Endothelial cell of umbilical vein (primary cell): ENCODE results near the gene ANKRD62. TPM values are rescaled to one million over a fixed set of nuclear protein-coding genes. Genes with fewer than 3 reads are reported as not detected.

Experiments used
- Bru-seq: library from RNA; stranded (reverse); fragments of 400-500 nt; gene quantifications from one replicate; lab custom pipeline; 2021; lab: Mats Ljungman, UMichigan
- BruChase-seq, 2 experiments: library from RNA; stranded (reverse); fragments of 400-500 nt; gene quantifications; one replicate each; lab custom pipeline; 2021; lab: Mats Ljungman, UMichigan
- BruUV-seq: library from RNA; stranded (reverse); fragments of 400-500 nt; replicated peaks from 2 replicates; lab custom pipeline; 2021; lab: Mats Ljungman, UMichigan
- CTCF ChIA-PET: fragments of 300-600, 350-600 bp; sonication (Branson Sonifier 250); formaldehyde crosslinking; loops from one replicate; lab custom pipeline; 2021; ENCODE audit warnings: antibody characterized with exemption, inconsistent platforms; lab: Charles Lee
- POLR2A ChIA-PET: fragments of 300-600, 350-600 bp; sonication (Branson Sonifier 250); formaldehyde crosslinking; loops from one replicate; lab custom pipeline; 2021; ENCODE audit warnings: antibody characterized with exemption, inconsistent platforms; lab: Charles Lee
- DNase-seq: peaks from one replicate; pipeline ENCODE4 v3.0.0-alpha.2; 2011; ENCODE audit warnings: low read depth, low spot score
- FAIRE-seq: peaks from 2 replicates; lab custom pipeline; 2011; peaks lifted over from hg19 to GRCh38; lab: Jason Lieb, UNC
- H2AFZ ChIP-seq: 2 replicates; pipeline ENCODE4 v1.6.0; 2012; ENCODE audit warnings: low read depth, low read length, control low read depth, inconsistent platforms
- H3K27ac ChIP-seq: 2 replicates; pipeline ENCODE4 v1.5.1; 2011; ENCODE audit warnings: low read depth, mild to moderate bottlenecking, control low read depth, low read length, moderate library complexity; ENCODE audit not compliant: insufficient read depth
- H3K27me3 ChIP-seq, 2 experiments: 2 replicates each; pipeline versions ENCODE4 v1.6.0 to v1.6.1; 2011; ENCODE audit warnings: low read length in 2 of 2, mixed read lengths in 1 of 2; ENCODE audit not compliant: control insufficient read depth in 2 of 2, insufficient read depth in 2 of 2
- H3K36me3 ChIP-seq, 2 experiments: 2 replicates in 1 of 2; 3 replicates in 1 of 2; pipeline ENCODE4 v1.5.1; 2011; ENCODE audit warnings: low read length in 2 of 2, mild to moderate bottlenecking in 1 of 2, moderate library complexity in 1 of 2; ENCODE audit not compliant: control insufficient read depth in 2 of 2, insufficient read depth in 2 of 2; ENCODE audit errors: extremely low read depth in 1 of 2
- H3K4me1 ChIP-seq: 3 replicates; pipeline ENCODE4 v1.5.1; 2011; ENCODE audit warnings: mild to moderate bottlenecking, low read length; ENCODE audit not compliant: control insufficient read depth, insufficient read depth; ENCODE audit errors: extremely low read depth
- H3K4me2 ChIP-seq: 2 replicates; pipeline ENCODE4 v1.6.1; 2011; ENCODE audit warnings: low read length, control low read depth, mixed read lengths; ENCODE audit not compliant: insufficient read depth
- H3K4me3 ChIP-seq, 3 experiments: fragments of 200-600 bp in 1 of 3; sonication (generic), shearing (Covaris generic) in 1 of 3; replicated peaks in 1 of 3; 2 replicates each; pipeline ENCODE4 v1.5.1; 2011 to 2016; ENCODE audit warnings: control low read depth in 3 of 3, low read length in 3 of 3, mild to moderate bottlenecking in 2 of 3, inconsistent platforms in 1 of 3, low read depth in 1 of 3, moderate library complexity in 1 of 3; ENCODE audit not compliant: insufficient read depth in 1 of 3
- H3K79me2 ChIP-seq: 2 replicates; pipeline ENCODE4 v1.6.0; 2012; ENCODE audit warnings: low read length, inconsistent platforms; ENCODE audit not compliant: control insufficient read depth, insufficient read depth
- H3K9ac ChIP-seq: replicated peaks from 2 replicates; pipeline ENCODE3; 2011; ENCODE audit warnings: low read length, control low read depth; ENCODE audit not compliant: insufficient read depth; ENCODE audit errors: extremely low read depth
- H3K9me1 ChIP-seq: replicated peaks from 3 replicates; pipeline ENCODE4 v1.6.0; 2011; ENCODE audit warnings: mild to moderate bottlenecking, low read length; ENCODE audit not compliant: control insufficient read depth, insufficient read depth; ENCODE audit errors: extremely low read depth
- H3K9me3 ChIP-seq: replicated peaks from 2 replicates; pipeline ENCODE4 v1.5.1; 2012; ENCODE audit warnings: low read length, inconsistent platforms; ENCODE audit not compliant: control insufficient read depth, insufficient read depth
- H4K20me1 ChIP-seq: replicated peaks from 2 replicates; pipeline ENCODE3; 2011; ENCODE audit warnings: mild to moderate bottlenecking, low read length; ENCODE audit not compliant: control insufficient read depth, insufficient read depth; ENCODE audit errors: extremely low read depth
- EZH2 ChIP-seq: IDR thresholded peaks from 2 replicates; pipeline ENCODE4 v1.6.1; 2012; ENCODE audit warnings: borderline replicate concordance, low read depth, mild to moderate bottlenecking, moderate library complexity, low read length, inconsistent platforms; ENCODE audit not compliant: severe bottlenecking
- FOS ChIP-seq: IDR thresholded peaks from 2 replicates; pipeline ENCODE4 v1.6.1; 2011; ENCODE audit warnings: mild to moderate bottlenecking, low read length, moderate library complexity, borderline replicate concordance; ENCODE audit not compliant: insufficient read depth
- GATA2 ChIP-seq: IDR thresholded peaks from 2 replicates; pipeline ENCODE4 v1.7.0; 2011; ENCODE audit warnings: low read depth, mild to moderate bottlenecking, moderate library complexity, mixed read lengths, low read length; ENCODE audit not compliant: insufficient read length, insufficient read depth
- JUN ChIP-seq: IDR thresholded peaks from 2 replicates; pipeline ENCODE4 v1.6.1; 2011; ENCODE audit warnings: borderline replicate concordance, low read depth; ENCODE audit not compliant: insufficient read length, insufficient read depth
- MYC ChIP-seq: IDR thresholded peaks from one replicate; pipeline ENCODE4 v1.6.1; 2011; ENCODE audit warnings: mild to moderate bottlenecking, low read depth, low read length
- POLR2A ChIP-seq: IDR thresholded peaks from 2 replicates; pipeline ENCODE4 v1.6.1; 2012; ENCODE audit warnings: low read depth, mild to moderate bottlenecking, control low read depth, low read length
- POLR2AphosphoS5 ChIP-seq: IDR thresholded peaks from 2 replicates; pipeline ENCODE4 v1.6.1; 2012; ENCODE audit warnings: low read depth, mild to moderate bottlenecking, control low read depth, low read length, moderate library complexity; ENCODE audit not compliant: insufficient read depth
- dilution Hi-C: fragments of 300-500 bp; cut with MboI; formaldehyde crosslinking; loops from one replicate; pipeline ENCODE4 v1.15.0; 2019; ENCODE audit warnings: low sequenced_read_pairs; ENCODE audit not compliant: extremely low pct_ligation_motif_present
- intact Hi-C: fragments of 100-400 bp; cut with micrococcal nuclease; formaldehyde crosslinking; loops from one replicate; pipeline ENCODE4 v1.10.0; 2022
- long read RNA-seq: library from polyadenylated mRNA; stranded (forward); transcript quantifications from one replicate; pipeline ENCODE4 v2.0.0, GENCODE V29; 2021
- polyA minus RNA-seq, 3 experiments: library from RNA; depleted of rRNA, polyadenylated mRNA; stranded (reverse); fragments of >200 nt; gene quantifications; 1 replicate in 1 of 3; 2 replicates in 2 of 3; pipeline ENCODE4 v1.2.3, GENCODE V29; 2011
- polyA plus RNA-seq, 4 experiments: library from polyadenylated mRNA; depleted of rRNA in 3 of 4; stranded (reverse) in 3 of 4; unstranded in 1 of 4; fragments of >200 nt; gene quantifications; 2 replicates each; pipeline versions ENCODE4 v1.2.1 to v1.2.3, GENCODE V29; 2011 to 2012; ENCODE audit warnings: missing spikeins in 1 of 4
- total RNA-seq: library from RNA; stranded (reverse); gene quantifications from 2 replicates; pipeline ENCODE4 v1.2.3, GENCODE V29; 2021
- TF ChIP-seq, protein P1 (sequence below): IDR thresholded peaks from 2 replicates; pipeline ENCODE4 v1.6.1; 2011; ENCODE audit not compliant: insufficient read depth, insufficient read length
- TF ChIP-seq, protein P2 (sequence below), 2 donors: IDR thresholded peaks; 1 replicate in 1 of 2; 2 replicates in 1 of 2; pipeline ENCODE4 v1.5.1; 2011; ENCODE audit warnings: low read length in 2 of 2, mild to moderate bottlenecking in 2 of 2, moderate library complexity in 2 of 2, control low read depth in 1 of 2, inconsistent platforms in 1 of 2, low read depth in 1 of 2; ENCODE audit not compliant: insufficient read depth in 1 of 2; ENCODE audit errors: extremely low read depth in 1 of 2

ANKRD62 gene
- total RNA-seq: not detected in 2 replicates
- polyA plus RNA-seq: not detected in 2 replicates
- polyA plus RNA-seq (2011; cell fraction: cytosol; rRNA removed): not detected in 2 replicates
- not detected in 2 replicates for polyA plus RNA-seq (2011; cell fraction: nucleus; rRNA removed)
- not detected in 2 replicates for polyA plus RNA-seq (2012)
- polyA minus RNA-seq: not detected in 2 replicates
- polyA minus RNA-seq (2011; cell fraction: cytosol; rRNA and poly(A)+ RNA removed): not detected
- polyA minus RNA-seq (2011; cell fraction: nucleus; rRNA and poly(A)+ RNA removed): not detected in 2 replicates
- Bru-seq, nascent RNA: not detected
- BruChase-seq, experiment 1, labeled RNA remaining after a 6-hour chase: percentile 5 among the genes with signal in this experiment
- not detected for BruChase-seq, experiment 2, labeled RNA remaining after a 2-hour chase
- long read RNA-seq: 0 reads

DNA sequence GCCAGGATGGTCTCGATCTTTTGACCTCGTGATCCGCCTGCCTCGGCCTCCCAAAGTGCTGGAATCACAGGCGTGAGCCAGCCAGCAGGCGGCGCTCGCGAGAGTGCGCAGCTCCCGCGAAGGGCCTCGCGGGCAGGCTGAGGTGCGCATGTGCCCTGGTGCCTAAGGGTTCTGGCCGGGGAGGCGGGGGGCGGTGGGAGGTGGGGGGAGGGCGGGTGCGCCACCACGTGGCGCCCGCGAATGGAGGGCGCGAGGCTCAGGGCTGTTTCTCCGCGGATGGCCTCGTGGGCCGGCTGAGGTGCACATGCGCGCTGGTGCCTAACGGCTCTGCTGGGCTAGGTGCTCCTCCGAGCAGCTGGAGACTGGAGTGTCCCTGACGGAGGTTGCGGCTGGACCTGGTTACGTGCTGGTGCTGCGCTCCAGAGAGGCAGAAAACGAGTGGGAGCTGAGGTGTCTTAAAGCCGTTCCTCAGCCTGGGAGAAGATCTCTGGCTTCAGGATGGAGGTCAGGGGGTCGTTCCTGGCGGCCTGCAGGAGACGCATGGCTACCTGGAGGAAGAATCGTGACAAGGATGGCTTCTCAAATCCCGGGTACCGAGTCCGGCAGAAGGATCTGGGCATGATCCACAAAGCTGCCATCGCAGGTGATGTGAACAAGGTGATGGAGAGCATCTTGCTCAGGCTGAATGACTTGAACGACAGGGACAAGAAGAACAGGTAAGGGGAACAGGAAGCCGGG is at the start of gene ANKRD62:
Gene ANKRD62 (plus strand): TSS at position 324 of the 738 bp plus-strand sequence. CDS start 175 bp downstream, at position 499.
- intact Hi-C loops: no loop called here
- no peaks in the 10 kb centered on the region for H4K20me1 ChIP-seq

More for the DNA sequence above, at the start of gene ANKRD62:
- no peak within 1 kb of the TSS for H3K4me3 ChIP-seq
- no peak within 1 kb of the TSS for H3K9ac ChIP-seq
- CTCF ChIA-PET: interaction anchor here (2.1 kb wide), 1 partner anchor 143 kb away, joined by 4 read pairs; no protein-coding TSS in a partner anchor
- H3K36me3 ChIP-seq: no peaks in the 10 kb centered on the region
- H3K79me2 ChIP-seq: no peaks in the 10 kb centered on the region
- TF ChIP-seq EZH2: no peak
- no peak for TF ChIP-seq JUN
- no peak for TF ChIP-seq GATA2
- no peak for TF ChIP-seq POLR2AphosphoS5
- TF ChIP-seq, protein P1, sequence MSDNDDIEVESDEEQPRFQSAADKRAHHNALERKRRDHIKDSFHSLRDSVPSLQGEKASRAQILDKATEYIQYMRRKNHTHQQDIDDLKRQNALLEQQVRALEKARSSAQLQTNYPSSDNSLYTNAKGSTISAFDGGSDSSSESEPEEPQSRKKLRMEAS: no peak
- TF ChIP-seq, protein P2, sequence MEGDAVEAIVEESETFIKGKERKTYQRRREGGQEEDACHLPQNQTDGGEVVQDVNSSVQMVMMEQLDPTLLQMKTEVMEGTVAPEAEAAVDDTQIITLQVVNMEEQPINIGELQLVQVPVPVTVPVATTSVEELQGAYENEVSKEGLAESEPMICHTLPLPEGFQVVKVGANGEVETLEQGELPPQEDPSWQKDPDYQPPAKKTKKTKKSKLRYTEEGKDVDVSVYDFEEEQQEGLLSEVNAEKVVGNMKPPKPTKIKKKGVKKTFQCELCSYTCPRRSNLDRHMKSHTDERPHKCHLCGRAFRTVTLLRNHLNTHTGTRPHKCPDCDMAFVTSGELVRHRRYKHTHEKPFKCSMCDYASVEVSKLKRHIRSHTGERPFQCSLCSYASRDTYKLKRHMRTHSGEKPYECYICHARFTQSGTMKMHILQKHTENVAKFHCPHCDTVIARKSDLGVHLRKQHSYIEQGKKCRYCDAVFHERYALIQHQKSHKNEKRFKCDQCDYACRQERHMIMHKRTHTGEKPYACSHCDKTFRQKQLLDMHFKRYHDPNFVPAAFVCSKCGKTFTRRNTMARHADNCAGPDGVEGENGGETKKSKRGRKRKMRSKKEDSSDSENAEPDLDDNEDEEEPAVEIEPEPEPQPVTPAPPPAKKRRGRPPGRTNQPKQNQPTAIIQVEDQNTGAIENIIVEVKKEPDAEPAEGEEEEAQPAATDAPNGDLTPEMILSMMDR (IDR thresholded peaks at IDR 0.05; ENCODE audit: extremely low read depth in 1 of 2, insufficient read depth in 1 of 2, low read depth in 1 of 2, low read length in 2 of 2): no peak
- TF ChIP-seq MYC: no peak
- no peak for TF ChIP-seq POLR2A
- no peak for TF ChIP-seq FOS
- FAIRE-seq: no peak
- BruUV-seq: no TSS peak
- no peak for DNase-seq
- H3K9me1 ChIP-seq: no peaks in the 10 kb centered on the region
- H2AFZ ChIP-seq: no peak within 1 kb of the TSS
- no peaks in the 10 kb centered on the region for H3K9me3 ChIP-seq
- no peaks in the 10 kb centered on the region for H3K4me1 ChIP-seq
- POLR2A ChIA-PET: no interaction called here
- H3K27ac ChIP-seq: no peak within 1 kb of the TSS
- no peak within 1 kb of the TSS for H3K4me2 ChIP-seq
- dilution Hi-C loops: no loop called here
- peaks cover 2 to 7% of the 10 kb centered on the region in 2 experiments for H3K27me3 ChIP-seq
